IPS-20b (cell line): Measurements from ENCODE around the gene AKT3.

Experiments
- H3K27ac ChIP-seq: one replicate; pipeline ENCODE4 v1.5.1; 2013; ENCODE audit warnings: low read length
- H3K27me3 ChIP-seq: 2 replicates; pipeline ENCODE4 v1.6.1; 2013; ENCODE audit warnings: mild to moderate bottlenecking, low read length, inconsistent platforms; ENCODE audit not compliant: insufficient read depth
- H3K36me3 ChIP-seq: 2 replicates; pipeline ENCODE4 v1.6.1; 2013; ENCODE audit warnings: low read depth, mild to moderate bottlenecking, inconsistent platforms, low read length, moderate library complexity; ENCODE audit not compliant: insufficient read depth
- H3K4me1 ChIP-seq: 2 replicates; pipeline ENCODE4 v1.6.1; 2013; ENCODE audit warnings: mild to moderate bottlenecking, control low read depth, inconsistent platforms, low read length, moderate library complexity; ENCODE audit not compliant: insufficient read depth
- H3K4me3 ChIP-seq: 2 replicates; pipeline ENCODE4 v1.5.1; 2013; ENCODE audit warnings: mild to moderate bottlenecking, low read length, inconsistent platforms
- H3K9ac ChIP-seq: 2 replicates; pipeline ENCODE4 v1.6.1; 2013; ENCODE audit warnings: low read depth, mild to moderate bottlenecking, inconsistent platforms, low read length, moderate library complexity
- H3K9me3 ChIP-seq: 2 replicates; pipeline ENCODE4 v1.6.1; 2013; ENCODE audit warnings: mild to moderate bottlenecking, low read depth, low read length, inconsistent platforms; ENCODE audit not compliant: insufficient read depth

AKT3 gene

GRCh38 chr1:243564814-243565213, 285.2 kb downstream of the AKT3 start:
- Histone ChIP-seq H3K4me3 (no peak overlapping the region), H3K36me3 (peaks cover 12% of the 10 kb centered on the region; the same call in 1 of the 2 replicates), H3K27ac (no peak overlapping the region), H3K27me3 (no peaks in the 10 kb centered on the region), H3K4me1 (no peaks in the 10 kb centered on the region; the same call in 1 of the 2 replicates), H3K9ac (no peak overlapping the region), H3K9me3 (peaks cover 7% of the 10 kb centered on the region)

DNA sequence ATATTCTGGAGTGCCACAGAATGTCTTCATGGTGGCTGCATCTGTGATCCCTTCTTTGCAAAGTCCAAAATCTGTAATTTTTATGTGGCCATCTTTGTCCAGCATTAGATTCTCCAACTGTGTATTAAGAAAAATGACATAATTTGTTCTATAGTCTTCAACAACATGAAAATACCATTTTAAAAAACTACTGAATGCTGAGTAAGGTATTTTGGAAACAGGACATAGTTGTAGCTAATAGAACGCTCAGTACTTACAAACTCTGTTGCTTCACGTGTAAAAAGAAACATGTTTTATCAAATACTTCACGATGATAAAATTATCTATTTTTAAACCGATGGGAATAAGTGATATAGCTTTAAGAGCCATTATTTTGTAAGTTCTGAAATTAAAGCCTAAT, 286.3 kb downstream of the AKT3 start:
- no peaks in the 10 kb centered on the region; the same call in 1 of the 2 replicates for H3K4me1 ChIP-seq
- peaks cover 7% of the 10 kb centered on the region for H3K9me3 ChIP-seq
- H3K27me3 ChIP-seq = no peaks in the 10 kb centered on the region
- H3K27ac ChIP-seq = no peak overlapping the region
- H3K4me3 ChIP-seq = no peak overlapping the region
- no peak overlapping the region for H3K9ac ChIP-seq
- peaks cover 12% of the 10 kb centered on the region; the same call in 1 of the 2 replicates for H3K36me3 ChIP-seq

- Histone ChIP-seq H3K9ac (no peak overlapping the region), H3K36me3 (peaks cover 12% of the 10 kb centered on the region; the same call in 1 of the 2 replicates), H3K4me3 (no peak overlapping the region), H3K4me1 (no peaks in the 10 kb centered on the region; the same call in 1 of the 2 replicates), H3K27me3 (no peaks in the 10 kb centered on the region), H3K9me3 (peaks cover 7% of the 10 kb centered on the region), H3K27ac (no peak overlapping the region)
Observed at GRCh38 chr1:243562473-243562872, 287.6 kb downstream of the AKT3 start.

DNA sequence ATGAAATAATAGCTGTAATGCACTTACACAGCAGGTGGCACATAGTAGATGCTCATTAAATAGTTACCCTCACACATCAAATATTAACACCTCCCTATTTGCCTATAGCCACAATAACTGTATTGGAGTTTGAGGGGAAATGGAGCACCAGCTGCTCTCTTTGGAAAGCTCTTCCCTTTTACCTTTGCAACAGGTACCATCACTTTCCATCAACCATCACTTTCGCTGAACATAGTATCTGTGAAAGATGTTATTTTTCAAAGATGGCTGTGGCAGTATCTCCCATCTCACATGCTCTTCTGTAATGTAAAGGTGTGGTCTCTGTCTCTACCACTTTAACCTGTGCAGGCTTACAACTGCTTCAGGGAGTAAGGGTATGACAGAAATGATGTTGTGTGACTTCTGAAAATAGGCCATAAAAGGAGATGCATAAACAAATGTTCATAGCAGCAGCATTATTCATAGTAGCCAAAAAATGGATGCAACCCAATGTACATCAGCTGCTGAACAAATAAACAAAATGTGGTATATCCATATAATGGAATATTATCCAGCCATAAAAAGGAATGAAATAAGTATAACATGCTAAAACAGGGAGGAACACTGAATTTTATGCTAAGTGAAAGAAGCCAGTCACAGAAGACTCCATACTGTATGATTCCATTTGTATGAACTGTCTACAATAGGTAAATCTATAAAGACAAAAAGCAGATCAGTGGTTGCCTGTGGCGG, 288.3 kb downstream of the AKT3 start:
- Histone ChIP-seq H3K9me3 (peaks cover 7% of the 10 kb centered on the region), H3K27me3 (no peaks in the 10 kb centered on the region), H3K36me3 (peaks cover 12% of the 10 kb centered on the region; the same call in 1 of the 2 replicates), H3K4me3 (no peak overlapping the region), H3K9ac (no peak overlapping the region), H3K27ac (no peak overlapping the region), H3K4me1 (no peaks in the 10 kb centered on the region; the same call in 1 of the 2 replicates)

DNA sequence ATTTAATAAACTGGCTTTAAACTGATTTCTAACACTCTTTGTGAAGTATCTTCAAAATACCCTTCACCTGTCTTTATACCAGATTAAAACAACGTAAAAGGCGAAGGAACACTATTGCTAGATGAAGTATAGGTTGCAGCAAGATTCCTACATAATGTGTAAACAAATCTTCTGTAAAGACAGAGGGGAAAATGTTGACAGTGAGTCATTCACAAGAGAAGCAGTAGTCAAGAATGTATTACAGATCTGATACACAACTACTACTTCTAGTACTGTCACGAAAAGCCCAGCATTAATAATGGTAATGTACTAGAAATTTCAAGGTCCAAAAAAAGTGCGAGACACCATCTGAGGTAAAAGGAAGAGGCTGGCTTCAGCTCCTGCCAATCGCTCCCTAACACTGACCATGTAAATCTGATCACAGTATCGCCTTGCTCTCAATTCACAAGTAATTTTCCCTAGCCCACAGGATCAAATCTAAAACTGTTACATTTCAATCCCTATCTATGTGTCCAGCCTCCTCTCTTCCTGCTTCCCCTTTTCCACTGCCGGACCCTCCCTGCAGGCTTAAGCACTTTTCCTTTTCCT, 290.4 kb downstream of the AKT3 start:
- Histone ChIP-seq H3K36me3 (peaks cover 12% of the 10 kb centered on the region; the same call in 1 of the 2 replicates), H3K9ac (no peak overlapping the region), H3K9me3 (peaks cover 7% of the 10 kb centered on the region), H3K4me3 (no peak overlapping the region), H3K27ac (no peak overlapping the region), H3K27me3 (no peaks in the 10 kb centered on the region), H3K4me1 (no peaks in the 10 kb centered on the region; the same call in 1 of the 2 replicates)

DNA sequence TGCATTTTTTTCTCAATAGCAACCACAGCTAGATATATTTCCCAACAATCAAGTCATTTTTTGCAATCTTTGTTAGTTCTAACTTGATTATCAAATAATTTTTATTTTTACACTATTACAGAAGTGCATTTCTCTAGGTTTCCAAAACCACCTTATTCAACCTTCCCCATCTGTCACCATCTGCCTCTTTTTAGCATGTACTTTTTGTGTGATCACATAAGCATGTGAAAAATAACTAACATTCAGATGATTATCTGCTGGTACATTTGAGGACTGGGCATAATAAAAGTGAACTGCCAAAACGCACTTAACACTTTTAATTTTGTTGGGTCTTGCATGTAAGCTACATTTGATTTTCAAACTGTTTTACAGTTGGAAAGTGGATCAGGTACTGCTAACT, 291.5 kb downstream of the AKT3 start:
- H3K9ac ChIP-seq = no peak overlapping the region
- H3K4me1 ChIP-seq = no peaks in the 10 kb centered on the region; the same call in 1 of the 2 replicates
- no peak overlapping the region for H3K27ac ChIP-seq
- peaks cover 12% of the 10 kb centered on the region; the same call in 1 of the 2 replicates for H3K36me3 ChIP-seq
- H3K4me3 ChIP-seq = no peak overlapping the region
- H3K27me3 ChIP-seq = no peaks in the 10 kb centered on the region
- peaks cover 7% of the 10 kb centered on the region for H3K9me3 ChIP-seq

- Histone ChIP-seq H3K4me3 (no peak overlapping the region), H3K27ac (no peak overlapping the region), H3K9ac (no peak overlapping the region), H3K36me3 (peaks cover 12% of the 10 kb centered on the region; the same call in 1 of the 2 replicates), H3K9me3 (peaks cover 7% of the 10 kb centered on the region), H3K4me1 (no peaks in the 10 kb centered on the region; the same call in 1 of the 2 replicates), H3K27me3 (no peaks in the 10 kb centered on the region)
Observed at GRCh38 chr1:243557866-243558265, 292.2 kb downstream of the AKT3 start.

GRCh38 chr1:243554686-243555085, 295.4 kb downstream of the AKT3 start:
- Histone ChIP-seq H3K27me3 (no peaks in the 10 kb centered on the region), H3K9ac (no peak overlapping the region), H3K27ac (no peak overlapping the region), H3K4me3 (no peak overlapping the region), H3K36me3 (no peaks in the 10 kb centered on the region), H3K4me1 (no peaks in the 10 kb centered on the region; the same call in 1 of the 2 replicates), H3K9me3 (no peaks in the 10 kb centered on the region)

DNA sequence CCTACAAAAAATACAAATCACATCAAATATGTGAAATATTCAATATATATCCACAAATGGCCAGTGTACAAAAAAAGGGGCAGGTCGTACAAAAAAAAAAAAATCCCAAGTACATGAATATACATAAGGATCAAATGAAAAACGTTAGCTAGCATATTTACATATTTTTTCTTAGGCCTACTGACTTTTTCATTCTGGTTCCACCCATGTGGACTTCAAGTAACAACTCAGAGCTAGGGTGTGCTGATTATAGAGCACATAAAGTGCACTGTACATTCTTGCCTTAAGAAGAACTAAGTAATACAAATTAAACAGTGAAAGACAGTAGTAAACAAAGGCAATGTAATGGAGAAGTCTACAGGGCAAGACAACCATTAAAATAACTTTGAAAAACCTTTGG, 297.0 kb downstream of the AKT3 start:
- H3K36me3 ChIP-seq = no peaks in the 10 kb centered on the region
- no peaks in the 10 kb centered on the region for H3K27me3 ChIP-seq
- H3K27ac ChIP-seq = no peak overlapping the region

DNA sequence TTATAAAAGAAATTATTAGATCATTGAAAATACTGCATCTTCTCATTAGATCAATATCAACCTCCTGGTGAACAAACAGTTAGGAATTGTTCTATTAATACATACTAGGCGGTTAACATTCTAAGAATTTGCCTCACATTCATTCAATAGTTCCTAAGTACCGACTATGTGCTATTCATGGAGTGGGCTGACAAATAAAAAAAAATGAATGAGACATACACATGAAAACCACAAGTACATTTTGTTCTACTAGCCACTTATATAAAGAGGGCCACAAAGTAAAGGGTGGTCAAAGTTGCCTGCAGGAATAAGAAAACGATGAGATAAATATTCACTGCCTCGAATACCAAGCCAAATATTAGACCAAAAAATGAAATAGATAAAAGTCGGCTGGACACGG, 299.8 kb downstream of the AKT3 start:
- H3K4me3 ChIP-seq = no peak overlapping the region
- H3K4me1 ChIP-seq = no peaks in the 10 kb centered on the region
- H3K9ac ChIP-seq = no peak overlapping the region
- H3K9me3 ChIP-seq = no peaks in the 10 kb centered on the region
- no peaks in the 10 kb centered on the region for H3K36me3 ChIP-seq
- no peak overlapping the region for H3K27ac ChIP-seq
- no peaks in the 10 kb centered on the region for H3K27me3 ChIP-seq

More for the DNA sequence above, 297.0 kb downstream of the AKT3 start:
- Histone ChIP-seq H3K9me3 (no peaks in the 10 kb centered on the region), H3K9ac (no peak overlapping the region), H3K4me3 (no peak overlapping the region), H3K4me1 (no peaks in the 10 kb centered on the region)

GRCh38 chr1:243549791-243550190, 300.3 kb downstream of the AKT3 start:
- no peaks in the 10 kb centered on the region for H3K27me3 ChIP-seq
- no peak overlapping the region for H3K4me3 ChIP-seq
- no peak overlapping the region for H3K27ac ChIP-seq

DNA sequence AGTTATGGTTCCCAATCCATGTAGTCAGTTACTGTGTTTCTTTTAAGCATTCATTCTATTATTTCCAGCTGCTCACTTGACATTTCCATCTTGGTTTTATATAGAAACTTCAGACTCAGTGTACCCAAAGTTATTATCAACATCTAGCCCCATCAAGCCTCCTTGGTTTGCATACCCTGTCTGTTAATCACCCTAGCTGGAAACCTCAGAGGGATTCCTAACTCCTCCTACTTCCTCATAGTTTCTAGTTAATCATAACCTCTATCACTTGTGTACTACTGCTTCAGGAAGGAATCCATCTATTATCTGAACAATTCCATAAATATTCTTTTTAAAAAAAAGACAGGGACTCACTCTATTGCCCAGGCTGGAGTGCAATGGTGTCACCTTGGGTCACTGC, 300.9 kb downstream of the AKT3 start:
- H3K4me3 ChIP-seq = no peak overlapping the region
- H3K4me1 ChIP-seq = no peaks in the 10 kb centered on the region
- H3K27me3 ChIP-seq = no peaks in the 10 kb centered on the region
- H3K27ac ChIP-seq = no peak overlapping the region
- no peak overlapping the region for H3K9ac ChIP-seq
- no peaks in the 10 kb centered on the region for H3K9me3 ChIP-seq
- no peaks in the 10 kb centered on the region for H3K36me3 ChIP-seq

More at GRCh38 chr1:243549791-243550190, 300.3 kb downstream of the AKT3 start:
- Histone ChIP-seq H3K9me3 (no peaks in the 10 kb centered on the region), H3K4me1 (no peaks in the 10 kb centered on the region), H3K36me3 (no peaks in the 10 kb centered on the region), H3K9ac (no peak overlapping the region)
